ENCODE measurements around the gene COA8. TPM values are rescaled to one million over a fixed set of nuclear protein-coding genes. Genes with fewer than 3 reads are reported as not detected.

Gene COA8
- total and polyA plus RNA-seq, 2 donors from 2014 or later = 40.7 to 65.1 TPM

DNA sequence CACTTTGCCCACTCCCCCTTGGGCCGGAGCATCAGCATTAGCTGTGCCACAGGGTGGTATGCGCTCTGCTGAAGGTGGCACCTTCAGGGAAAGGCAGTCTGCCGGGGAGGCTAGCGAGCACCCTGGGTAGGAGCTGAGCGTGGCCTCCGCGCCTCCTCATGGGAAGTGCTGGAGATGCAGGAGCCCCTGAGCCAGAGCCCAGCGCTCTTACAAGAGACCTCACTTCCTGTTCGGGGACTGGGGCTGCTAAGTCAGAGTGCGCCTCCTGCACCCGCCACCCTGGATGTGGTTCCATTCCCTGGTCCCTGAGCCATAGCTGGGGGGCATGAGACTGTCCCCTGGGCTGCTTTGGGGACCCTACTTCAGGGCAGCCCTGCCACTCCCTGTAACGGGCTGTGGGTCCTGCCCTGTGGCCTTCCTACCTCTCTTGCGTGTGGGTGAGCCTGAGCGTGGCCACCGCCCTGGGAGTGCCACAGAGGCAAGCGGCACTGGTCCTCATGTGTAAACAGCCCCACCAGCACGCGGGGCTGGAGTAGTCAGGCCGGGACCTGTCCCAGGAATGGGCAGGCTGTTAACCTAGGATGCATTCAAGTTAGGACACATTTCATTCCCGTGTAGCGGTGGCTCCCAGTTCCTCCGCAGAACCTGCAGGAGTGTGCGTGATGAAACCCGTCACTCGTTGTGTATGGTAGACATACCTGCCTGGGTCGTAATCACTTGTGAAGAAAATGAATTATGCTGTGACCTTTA lies 19.4 kb downstream of the COA8 start:
- Histone ChIP-seq H3K9ac (ENCODE audit: low read length in 3 of 3) (no peak overlapping the region), H3K27ac (ENCODE audit: low read depth in 2 of 2, low read length in 2 of 2) (no peak overlapping the region), H3K36me3 (ENCODE audit: control insufficient read depth in 2 of 3, insufficient read depth in 3 of 3, low read length in 3 of 3) (peaks cover 2 to 10% (median 3%) of the 10 kb centered on the region in 3 donors), H3K27me3 (ENCODE audit: control insufficient read depth, insufficient read depth, low read length) (no peaks in the 10 kb centered on the region), H3K9me3 (ENCODE audit: control insufficient read depth in 2 of 3, insufficient read depth in 1 of 3, low read length in 3 of 3) (no peaks in the 10 kb centered on the region), H3K4me1 (ENCODE audit: control insufficient read depth in 2 of 3, insufficient read depth in 2 of 3, low read depth in 1 of 3, low read length in 3 of 3) (peaks cover 0 to 4% (median 2%) of the 10 kb centered on the region in 3 donors), H3K4me3 (ENCODE audit: low read length in 3 of 3) (no peak overlapping the region)
- FAIRE-seq = no peak
- intact Hi-C loops (cut with DNase I) = no loop called here
- DNase-seq = no peak
- TF ChIP-seq, protein P1, sequence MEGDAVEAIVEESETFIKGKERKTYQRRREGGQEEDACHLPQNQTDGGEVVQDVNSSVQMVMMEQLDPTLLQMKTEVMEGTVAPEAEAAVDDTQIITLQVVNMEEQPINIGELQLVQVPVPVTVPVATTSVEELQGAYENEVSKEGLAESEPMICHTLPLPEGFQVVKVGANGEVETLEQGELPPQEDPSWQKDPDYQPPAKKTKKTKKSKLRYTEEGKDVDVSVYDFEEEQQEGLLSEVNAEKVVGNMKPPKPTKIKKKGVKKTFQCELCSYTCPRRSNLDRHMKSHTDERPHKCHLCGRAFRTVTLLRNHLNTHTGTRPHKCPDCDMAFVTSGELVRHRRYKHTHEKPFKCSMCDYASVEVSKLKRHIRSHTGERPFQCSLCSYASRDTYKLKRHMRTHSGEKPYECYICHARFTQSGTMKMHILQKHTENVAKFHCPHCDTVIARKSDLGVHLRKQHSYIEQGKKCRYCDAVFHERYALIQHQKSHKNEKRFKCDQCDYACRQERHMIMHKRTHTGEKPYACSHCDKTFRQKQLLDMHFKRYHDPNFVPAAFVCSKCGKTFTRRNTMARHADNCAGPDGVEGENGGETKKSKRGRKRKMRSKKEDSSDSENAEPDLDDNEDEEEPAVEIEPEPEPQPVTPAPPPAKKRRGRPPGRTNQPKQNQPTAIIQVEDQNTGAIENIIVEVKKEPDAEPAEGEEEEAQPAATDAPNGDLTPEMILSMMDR (IDR thresholded peaks at IDR 0.05; ENCODE audit: borderline replicate concordance, extremely low read depth, insufficient read depth) = no peak

DNA sequence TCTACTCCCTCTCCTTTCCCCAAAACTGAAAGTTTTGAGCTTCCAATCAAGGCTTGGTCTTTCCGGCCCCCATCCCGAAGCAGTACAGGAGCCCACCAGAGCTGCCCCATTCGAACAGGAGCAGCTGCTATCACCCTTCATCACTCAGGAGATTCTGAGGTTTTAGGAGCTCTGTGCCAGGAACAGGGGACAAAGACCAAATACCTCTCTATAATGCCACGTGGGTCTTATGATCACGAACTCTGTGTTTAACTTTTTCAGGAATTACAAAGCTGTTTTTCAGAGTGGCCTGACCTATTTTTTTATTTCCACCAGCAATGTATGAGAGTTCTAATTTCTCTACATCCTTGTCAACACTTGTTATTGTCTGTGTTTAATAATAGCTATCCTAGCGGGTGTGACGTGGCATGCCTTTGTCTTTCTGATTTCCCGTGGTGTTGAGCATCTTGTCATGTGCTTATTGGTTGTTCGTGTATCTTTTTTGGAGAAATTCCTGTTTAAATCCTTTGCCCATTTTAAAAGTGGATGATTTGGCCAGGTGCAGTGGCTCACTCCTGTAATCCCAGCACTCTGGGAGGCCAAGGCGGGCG lies 21.7 kb downstream of the COA8 start:
- Histone ChIP-seq H3K4me3 (ENCODE audit: low read length in 3 of 3) (no peak overlapping the region), H3K27ac (ENCODE audit: low read depth in 2 of 2, low read length in 2 of 2) (peak overlapping the region in 1 of 2 donors; percentile 34), H3K4me1 (ENCODE audit: control insufficient read depth in 2 of 3, insufficient read depth in 2 of 3, low read depth in 1 of 3, low read length in 3 of 3) (no peaks in the 10 kb centered on the region), H3K9ac (ENCODE audit: low read length in 3 of 3) (no peak overlapping the region), H3K9me3 (ENCODE audit: control insufficient read depth in 2 of 3, insufficient read depth in 1 of 3, low read length in 3 of 3) (no peaks in the 10 kb centered on the region), H3K27me3 (ENCODE audit: control insufficient read depth, insufficient read depth, low read length) (no peaks in the 10 kb centered on the region), H3K36me3 (ENCODE audit: control insufficient read depth in 2 of 3, insufficient read depth in 3 of 3, low read length in 3 of 3) (no peaks in the 10 kb centered on the region)
- DNase-seq = no peak
- no peak for FAIRE-seq
- intact Hi-C loops (cut with DNase I) = no loop called here
- TF ChIP-seq, protein P1 (IDR thresholded peaks at IDR 0.05; ENCODE audit: borderline replicate concordance, extremely low read depth, insufficient read depth) = no peak

DNA sequence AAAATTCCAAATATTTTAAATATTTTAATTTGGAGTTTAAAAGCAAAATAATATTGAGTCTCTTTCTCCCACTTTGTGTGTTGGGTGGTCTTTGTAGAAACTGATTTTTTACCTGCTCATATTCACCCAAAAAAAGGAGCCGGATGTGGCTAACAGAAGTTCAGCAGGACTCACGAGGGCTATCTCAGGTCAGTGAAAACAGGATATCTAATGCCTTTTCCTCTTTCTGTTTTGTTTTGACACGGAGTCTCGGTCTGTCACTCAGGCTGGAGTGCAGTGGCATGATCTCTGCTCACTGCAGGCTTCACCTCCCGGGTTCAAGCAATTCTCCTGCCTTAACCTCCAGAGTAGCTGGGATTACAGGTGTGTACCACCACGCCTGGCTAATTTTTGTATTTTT lies 30.8 kb downstream of the COA8 start:
- H3K27ac ChIP-seq (ENCODE audit: low read depth in 2 of 2, low read length in 2 of 2) = no peak overlapping the region
- peaks cover 0 to 2% (median 0%) of the 10 kb centered on the region in 3 donors for H3K4me1 ChIP-seq (ENCODE audit: control insufficient read depth in 2 of 3, insufficient read depth in 2 of 3, low read depth in 1 of 3, low read length in 3 of 3)
- no peaks in the 10 kb centered on the region for H3K27me3 ChIP-seq (ENCODE audit: control insufficient read depth, insufficient read depth, low read length)
- H3K9me3 ChIP-seq (ENCODE audit: control insufficient read depth in 2 of 3, insufficient read depth in 1 of 3, low read length in 3 of 3) = no peaks in the 10 kb centered on the region
- TF ChIP-seq, protein P1 (IDR thresholded peaks at IDR 0.05; ENCODE audit: borderline replicate concordance, extremely low read depth, insufficient read depth) = no peak
- peak in 1 of 5 donors; percentile 19 for DNase-seq
- no peak overlapping the region for H3K9ac ChIP-seq (ENCODE audit: low read length in 3 of 3)
- FAIRE-seq = no peak
- H3K4me3 ChIP-seq (ENCODE audit: low read length in 3 of 3) = no peak overlapping the region
- peaks cover 0 to 4% (median 2%) of the 10 kb centered on the region in 3 donors for H3K36me3 ChIP-seq (ENCODE audit: control insufficient read depth in 2 of 3, insufficient read depth in 3 of 3, low read length in 3 of 3)
- intact Hi-C loops (cut with DNase I) = no loop called here

Measured in kidney (tissue), 14 donors.